ENCODE results near the gene GPR15.
A peak's percentile ranks its signal among the peaks of the same experiment; 100 is the strongest.

The GPR15 gene

DNA sequence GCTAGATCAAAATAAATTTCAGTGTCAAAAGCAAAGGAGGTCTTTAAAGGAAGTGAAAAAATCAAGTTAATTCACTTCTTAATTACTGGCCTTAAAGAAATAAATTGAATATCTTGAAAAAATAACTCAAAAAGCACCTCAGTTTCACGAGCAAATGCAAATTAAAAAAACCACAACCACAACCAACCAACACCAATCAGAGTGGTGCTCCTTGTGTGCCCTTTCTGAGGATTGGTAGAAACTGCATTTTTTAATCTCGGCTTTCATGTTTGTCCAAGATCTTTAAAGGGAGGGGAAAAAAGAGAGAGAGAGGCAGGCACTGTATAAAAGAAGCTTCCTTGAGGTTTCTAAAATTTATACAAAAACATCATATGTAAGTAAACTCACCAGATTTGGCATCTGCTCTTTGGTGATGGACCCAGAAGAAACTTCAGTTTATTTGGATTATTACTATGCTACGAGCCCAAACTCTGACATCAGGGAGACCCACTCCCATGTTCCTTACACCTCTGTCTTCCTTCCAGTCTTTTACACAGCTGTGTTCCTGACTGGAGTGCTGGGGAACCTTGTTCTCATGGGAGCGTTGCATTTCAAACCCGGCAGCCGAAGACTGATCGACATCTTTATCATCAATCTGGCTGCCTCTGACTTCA lies at the start of gene GPR15:
Gene GPR15 (plus strand): TSS at position 357 of the 653 bp plus-strand sequence. CDS start 56 bp downstream, at position 413.
- no peak for DNase-seq

DNA sequence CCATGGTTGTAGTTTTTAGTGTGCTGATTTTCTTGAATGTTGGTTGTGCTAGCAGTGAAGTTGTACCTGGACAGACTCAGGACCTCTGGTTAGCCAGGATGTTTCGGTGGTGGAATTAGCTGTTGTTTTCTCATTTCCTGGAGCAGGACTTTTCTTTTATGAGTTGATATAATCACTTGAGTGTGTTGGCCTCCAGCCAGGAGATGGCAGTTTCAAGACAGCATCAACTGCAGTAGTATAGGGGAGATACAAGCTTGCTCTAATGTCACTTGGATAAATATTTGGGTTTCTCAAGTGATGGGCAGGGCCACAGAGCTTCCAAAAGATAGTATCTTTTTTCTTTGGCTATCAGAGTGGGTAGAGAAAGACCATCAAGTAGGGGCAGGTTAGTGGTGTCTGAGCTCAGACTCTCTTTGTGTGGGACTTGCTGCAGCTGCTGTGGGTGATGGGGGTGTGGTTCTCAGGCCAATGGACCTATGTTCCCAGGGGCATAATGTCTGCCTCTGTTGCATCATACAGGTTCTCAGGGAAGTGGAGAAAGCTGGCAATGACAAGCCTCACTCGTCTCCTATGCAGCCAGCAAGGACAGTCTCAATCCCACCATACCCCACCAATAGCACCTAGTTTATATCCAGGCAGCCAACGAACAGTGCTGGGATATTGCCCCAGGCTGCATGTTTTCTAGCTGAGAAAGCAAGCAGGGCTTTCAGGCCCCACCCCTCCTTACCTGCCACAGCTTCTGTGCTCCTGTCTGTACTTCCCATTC lies 48.9 kb upstream of the GPR15 start:
- DNase-seq, result peak; percentile 6

DNA sequence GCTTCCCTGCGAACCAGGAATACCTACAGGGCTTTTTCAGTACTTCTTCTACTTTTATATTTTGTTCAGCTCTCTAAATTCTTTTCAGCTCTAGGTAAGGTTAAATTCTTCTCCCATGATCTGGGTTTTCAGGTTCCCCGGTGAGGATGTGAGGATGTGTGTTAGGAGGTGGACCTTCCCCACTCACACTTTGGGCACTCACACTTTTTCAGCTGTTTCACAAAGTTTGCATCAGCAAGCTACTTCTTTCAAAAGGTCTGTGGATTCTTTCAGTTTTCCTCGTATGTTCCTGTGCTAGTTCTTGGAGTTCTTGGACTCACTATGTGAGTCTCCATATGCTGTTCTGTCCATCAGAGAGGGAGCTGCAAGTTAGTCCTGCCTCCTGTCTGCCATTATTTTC lies 48.2 kb upstream of the GPR15 start:
- no peak for DNase-seq

DNA sequence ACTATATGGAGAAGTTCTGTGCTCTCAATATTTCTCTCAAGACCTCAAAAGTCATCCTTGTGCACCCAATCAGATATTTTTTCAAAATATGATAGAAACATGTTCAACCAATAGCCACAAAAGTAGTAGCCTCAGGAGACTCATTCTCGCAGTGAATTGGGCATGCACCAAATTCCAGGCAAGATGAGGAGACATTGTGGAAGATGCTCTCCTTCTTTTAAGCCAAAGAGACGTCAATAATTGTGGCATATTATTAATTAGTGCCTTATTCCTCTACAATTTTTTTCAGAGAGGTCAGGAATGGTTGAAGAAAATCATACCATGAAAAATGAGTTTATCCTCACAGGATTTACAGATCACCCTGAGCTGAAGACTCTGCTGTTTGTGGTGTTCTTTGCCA lies 34.4 kb upstream of the GPR15 start, which contains the start of gene OR5K2:
Gene OR5K2 (plus strand): TSS at position 301 of the 400 bp plus-strand sequence. CDS start 0 bp downstream, at position 301.
- DNase-seq, result no peak

DNA sequence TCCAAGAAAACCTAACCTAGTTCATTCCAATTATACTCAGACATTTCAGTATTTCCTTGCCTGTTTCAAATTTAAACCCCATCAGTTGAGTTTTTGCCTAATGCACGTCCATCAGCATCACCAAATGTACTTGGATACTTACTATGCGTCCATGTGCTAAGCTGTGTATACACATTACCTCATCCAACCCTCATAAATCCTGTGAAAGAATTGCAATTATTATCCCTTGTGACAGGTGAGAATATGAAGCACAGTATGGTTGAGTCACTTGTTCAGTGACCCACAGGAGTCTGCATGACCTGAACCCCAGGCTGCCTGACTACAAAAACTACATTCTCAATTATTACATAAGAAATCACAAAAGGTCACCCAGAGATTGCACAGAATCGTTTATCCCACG lies 31.8 kb upstream of the GPR15 start:
- peak; percentile 56 for DNase-seq

DNA sequence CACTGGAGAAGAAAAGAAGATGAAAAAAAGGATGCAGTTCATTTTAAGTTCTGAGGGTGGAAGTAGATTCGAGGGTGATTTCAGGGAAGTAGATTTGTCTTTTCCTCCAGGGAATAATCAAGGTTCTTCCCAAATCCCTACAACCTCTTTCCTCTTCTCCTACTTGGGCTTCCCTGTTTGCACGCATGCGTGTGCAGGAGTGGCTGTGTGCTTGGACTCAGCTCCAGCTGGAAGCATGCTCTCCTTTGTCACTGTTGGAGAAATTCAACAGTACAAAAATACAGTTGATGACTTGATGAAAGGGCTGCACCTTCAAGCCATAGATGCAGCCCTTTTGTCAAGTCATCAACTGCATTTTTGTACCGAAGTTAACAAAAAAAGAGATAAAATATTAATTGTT lies 30.5 kb upstream of the GPR15 start:
- no peak for DNase-seq

DNA sequence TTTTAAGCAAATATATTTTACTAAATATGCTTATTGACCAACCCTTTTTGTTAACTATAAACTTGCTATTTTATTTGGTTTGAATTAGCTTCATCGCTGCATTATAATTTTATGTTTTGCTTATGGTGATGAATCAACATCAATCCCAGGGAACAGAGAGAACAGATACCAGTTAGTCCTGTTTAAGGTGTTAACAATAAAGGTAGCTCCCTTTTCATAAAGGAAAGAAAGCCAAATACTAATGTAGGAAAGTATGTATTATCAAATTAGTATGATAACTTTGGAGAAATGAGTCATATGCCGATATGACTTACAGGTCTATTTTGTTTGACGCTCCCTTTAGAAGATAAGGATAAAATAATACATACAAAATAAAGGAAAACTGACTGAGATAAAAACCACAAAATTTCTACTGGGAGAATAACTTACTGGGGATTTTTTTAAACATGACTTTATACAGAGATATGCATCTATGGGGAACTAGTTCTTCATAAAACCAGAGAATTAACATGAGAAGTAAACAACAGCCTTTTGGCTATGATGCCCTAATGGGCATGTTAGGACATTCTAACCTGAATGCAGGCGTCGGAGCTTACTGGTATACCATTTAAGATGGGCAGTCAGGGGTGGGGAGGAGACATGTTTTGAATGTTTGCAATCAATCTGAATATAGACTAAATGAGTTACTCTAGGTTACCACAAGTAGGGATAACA lies 29.8 kb upstream of the GPR15 start:
- DNase-seq, result no peak

DNA sequence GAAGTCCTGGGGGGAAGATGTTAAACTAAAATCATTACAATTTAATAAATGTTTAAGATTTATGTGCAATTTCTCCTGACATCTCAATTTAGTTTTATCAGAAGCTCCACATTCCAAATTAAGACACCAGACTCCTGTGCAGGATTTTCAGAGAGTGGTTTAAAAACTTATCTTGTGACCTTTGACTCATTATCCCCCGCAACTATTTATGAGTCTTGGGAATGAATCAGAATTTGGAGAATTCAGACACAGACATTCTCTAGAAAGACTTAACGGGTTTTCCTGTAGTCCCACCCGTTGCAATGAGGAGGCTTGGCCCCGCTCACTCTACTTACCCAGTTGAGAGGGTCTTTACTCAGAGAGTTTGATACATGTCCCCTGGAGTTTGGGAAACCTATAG lies 27.2 kb upstream of the GPR15 start:
- no peak for DNase-seq

DNA sequence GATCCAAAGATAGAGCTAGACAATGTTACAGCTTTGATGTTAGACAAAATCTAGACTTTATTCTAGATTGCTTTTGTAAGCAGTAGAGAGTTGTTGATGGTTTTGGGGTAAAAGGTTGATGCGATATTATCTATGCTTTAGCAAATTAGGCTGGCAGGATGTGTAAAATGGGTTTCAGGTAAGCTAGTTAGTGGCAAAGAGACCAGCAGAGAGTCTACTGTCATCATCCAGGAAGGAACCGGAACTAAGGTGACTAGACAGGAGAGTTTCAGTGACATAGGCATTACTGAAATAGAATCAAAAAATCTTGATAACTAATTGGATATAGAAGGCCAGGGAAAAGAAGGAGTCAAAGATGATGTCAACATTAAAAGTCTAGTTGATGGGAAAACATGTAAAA lies 23.2 kb upstream of the GPR15 start:
- no peak for DNase-seq

DNA sequence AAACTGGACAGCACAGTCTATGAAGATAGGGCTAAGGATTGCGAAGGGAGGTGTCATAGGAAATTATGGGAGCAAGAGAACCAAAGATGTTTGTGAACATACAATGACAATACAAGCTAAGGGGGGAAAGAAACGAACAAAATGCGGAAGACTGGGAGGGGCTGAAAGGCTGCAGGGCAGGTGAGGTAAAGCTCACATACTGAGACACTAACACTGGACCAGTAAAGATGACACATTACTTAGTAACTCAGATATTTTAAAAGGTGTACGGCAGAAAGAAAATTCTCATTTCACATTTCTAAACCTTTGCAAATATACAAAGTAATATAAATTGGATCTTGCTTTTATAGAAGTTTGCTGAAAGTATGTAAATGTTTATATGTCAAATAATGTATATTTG lies 19.2 kb upstream of the GPR15 start:
- no peak for DNase-seq

DNA sequence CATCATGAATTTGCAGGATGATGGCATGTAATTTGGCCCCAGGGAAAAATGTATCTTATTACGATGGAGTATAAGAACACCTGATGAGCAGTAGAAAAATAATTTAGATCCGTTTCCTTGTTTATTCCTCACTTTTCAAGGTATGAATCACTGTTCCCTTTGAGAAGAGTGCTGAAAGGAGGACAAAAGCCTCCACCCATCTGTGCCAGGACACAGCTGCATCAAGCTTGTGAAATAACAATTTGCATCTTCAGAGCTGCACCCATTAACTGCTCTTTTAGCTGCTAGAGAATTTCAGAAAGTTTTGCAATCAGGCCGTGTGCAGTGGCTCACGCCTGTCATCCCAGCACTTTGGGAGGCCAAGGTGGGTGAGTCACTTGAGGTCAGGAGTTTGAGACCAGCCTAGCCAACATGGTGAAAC lies 18.7 kb upstream of the GPR15 start:
- DNase-seq, result peak; percentile 30

DNA sequence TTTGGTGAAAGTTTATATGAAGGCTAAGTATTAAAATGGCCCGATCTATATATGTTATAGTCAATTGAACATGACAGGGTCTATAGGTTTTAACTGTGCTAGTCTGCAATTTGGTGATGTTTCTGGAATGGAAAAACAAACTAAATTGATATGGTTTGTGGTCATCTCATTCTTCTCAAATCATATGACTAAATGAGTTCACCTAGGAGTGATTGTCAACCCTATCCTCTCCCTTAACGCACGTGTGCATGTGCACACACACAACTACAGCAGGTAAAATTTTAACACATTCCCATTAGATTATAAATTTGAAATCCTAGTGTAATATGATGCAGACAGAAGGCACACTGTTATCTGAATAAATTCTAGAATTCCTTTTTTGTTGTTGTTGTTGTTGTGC lies 18.0 kb upstream of the GPR15 start:
- DNase-seq, result no peak

DNA sequence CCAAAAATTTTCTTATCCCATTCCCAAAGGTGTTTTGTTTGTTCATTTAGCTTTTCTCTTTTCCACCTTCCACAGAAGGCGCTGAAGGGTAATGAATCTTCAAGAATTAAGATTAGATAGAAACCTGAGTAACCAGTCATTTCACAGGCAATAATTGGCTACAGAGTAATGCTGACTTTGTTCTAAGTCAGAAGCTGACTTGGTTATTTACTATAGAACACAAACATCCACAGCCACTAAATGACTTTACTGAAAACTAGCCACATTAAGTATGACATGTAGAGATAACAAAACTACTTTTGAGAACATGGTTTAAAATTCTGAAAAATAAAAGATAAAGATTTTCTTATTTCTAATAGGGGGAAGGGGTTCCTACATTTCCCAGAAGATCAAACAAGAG lies 16.8 kb upstream of the GPR15 start:
- no peak for DNase-seq

DNA sequence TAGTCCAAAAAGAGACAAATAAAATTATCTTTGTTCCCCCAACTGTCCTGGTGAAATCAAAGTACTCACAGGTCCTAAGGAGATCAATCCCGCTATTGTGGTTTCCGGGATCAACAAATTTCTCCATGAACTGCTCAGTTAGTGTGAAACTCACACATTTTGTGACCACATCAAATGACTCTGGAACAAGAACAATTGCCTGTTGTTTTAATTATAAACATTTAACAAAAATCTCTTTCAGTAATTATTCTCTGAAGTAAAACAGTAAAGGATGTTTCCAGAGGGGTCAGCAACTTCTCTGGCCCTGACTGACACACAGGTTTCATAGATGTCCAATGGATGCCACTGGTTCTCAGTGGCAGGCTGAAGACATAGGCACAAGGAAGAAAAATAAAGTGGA lies 13.0 kb upstream of the GPR15 start:
- DNase-seq, result no peak

DNA sequence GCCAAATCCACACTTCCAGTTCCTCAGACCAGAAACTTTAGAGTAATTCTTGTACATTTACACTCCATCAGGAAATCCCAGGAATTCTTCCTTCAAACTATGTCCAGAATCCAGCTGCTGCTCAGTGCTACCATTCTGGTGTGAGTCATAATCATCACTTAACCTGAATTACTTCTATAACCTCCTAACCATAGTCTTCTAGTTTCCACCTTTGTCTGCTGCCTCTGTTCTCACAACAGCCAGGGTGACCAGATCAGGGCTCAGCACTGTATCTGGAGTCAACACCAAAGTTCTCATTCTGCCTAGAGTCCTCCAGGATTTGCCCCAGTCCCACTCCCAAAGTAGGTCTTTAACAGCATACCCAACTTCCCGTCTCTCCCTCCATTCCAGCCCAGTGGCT lies 12.4 kb upstream of the GPR15 start:
- no peak for DNase-seq

DNA sequence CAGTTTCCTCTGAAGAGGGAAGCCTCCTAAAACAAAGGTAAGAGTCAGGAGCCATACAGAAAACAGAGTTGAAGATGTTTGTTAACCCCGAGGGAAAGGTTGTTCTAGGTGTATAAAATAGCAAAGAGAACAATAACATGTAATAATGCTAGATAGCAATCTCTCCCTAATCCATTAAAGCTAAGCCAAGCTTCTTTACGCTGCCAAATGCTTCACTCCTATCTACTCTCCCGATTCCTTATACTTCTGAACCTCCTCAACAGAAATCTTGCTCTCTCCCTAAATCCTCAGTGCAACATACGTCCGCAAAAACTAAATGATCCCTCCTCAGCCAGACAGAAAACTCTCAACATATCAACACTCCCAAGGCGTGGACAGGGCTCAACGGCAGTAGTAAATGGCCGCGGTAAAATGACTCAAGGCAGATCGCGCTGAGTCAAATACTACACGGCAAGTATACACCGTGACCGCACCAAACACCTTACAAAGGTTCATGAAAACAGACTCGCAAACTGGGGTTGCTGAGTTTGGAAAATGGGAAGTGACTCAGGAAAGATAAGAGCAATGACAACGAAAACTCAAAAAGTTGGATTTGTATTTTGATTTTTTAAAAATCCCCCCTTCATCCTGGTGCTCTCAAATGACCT lies 9.8 kb upstream of the GPR15 start:
- peak; percentile 55 for DNase-seq

DNA sequence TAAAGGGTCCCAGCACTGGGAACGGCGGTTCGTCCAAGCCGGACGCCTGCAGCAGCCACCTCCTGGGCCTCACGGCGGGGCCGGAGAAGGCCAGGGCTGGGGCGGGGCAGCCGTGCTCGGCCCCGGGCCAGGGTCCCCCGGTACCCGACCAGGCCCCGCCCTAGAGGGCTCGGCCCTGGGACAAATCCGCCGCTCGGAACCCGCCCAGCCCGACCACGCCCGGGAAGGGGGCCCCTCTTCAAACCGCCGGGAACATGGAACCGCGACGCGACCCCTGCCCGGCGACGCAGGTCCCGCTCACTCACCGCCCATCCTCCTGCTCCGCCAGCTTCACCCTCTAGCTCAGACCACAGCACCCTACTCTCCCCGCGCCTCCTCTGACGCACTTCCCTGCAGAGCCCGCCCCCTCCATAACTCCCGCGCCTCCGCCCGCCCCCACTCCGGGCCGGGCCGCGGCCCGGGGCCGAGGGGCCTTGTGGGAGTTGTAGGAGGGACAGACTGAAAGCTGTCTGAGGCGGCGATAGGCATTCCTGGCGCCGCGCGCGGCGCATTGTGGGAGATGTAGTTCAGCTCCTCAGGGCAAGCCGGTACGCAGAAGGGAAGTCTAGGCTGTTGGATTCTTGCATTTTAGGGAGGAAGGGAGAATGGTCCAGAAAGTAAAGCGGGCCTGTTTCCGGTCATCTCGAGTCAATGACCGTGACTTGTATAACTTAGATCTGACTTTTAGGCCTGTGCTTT lies 9.1 kb upstream of the GPR15 start, which contains the start of gene CLDND1:
Gene CLDND1 (minus strand): TSS at position 359 of the 738 bp plus-strand sequence. CDS start 1,478 bp downstream, outside the sequence.
- peak; percentile 96 for DNase-seq

DNA sequence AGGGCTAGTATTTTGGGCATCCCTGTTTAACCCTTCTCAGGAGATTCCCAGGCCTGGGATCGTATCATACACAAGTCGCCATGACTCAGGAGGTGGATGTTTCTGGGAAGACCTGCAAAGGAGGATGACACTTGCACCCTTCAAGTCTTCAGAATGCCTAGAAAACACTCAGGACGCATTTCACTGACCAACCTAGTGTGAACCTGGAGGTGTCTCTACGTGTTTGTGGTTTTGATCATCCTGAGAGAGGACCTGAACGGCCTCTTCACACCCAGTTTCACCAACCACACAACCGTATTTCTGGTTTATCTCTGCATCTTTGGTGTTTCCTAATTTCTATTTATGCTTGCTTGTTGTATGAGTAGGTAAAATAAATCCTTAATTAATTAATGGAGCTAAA lies 6.3 kb upstream of the GPR15 start:
- no peak for DNase-seq

DNA sequence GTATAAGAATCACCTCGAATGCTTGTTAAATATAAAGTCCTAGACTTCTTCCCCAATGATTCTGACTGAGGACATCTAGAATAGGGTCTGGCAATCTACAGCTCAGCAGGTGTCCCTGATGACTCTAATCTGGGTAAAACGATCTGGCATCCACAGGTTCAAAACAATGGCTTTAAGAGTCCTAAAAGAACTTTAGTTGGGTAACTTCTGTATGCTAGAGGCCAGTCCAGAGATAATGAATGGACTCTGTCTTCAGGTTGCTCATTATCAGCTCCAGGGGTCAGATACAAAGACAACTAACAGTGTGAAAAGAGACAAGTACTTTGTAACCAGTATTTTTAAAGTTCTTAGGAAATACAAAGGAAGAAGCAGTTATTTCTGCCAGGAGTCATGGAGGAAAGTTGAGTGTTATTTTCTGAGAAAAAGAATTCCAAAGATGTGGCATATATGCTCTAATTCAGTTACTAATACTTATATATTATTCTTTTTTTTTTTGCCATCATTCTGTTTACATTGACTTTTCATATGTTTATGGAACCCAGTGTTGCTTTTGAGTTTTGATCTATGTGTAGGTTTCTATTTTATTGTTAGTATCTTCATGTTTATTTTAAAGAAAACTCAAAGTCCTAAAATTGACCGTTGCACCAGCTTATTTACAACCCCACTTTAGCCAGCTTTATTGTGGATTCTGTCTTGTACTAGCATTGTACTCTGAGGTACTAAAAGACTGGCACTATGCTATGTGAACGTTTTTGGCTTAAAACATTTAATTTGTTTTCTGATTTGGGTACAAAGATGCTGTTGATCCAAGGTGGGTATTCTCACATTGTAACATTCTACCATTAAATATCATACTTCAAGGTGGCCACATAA lies 3.1 kb upstream of the GPR15 start:
- no peak for DNase-seq

DNA sequence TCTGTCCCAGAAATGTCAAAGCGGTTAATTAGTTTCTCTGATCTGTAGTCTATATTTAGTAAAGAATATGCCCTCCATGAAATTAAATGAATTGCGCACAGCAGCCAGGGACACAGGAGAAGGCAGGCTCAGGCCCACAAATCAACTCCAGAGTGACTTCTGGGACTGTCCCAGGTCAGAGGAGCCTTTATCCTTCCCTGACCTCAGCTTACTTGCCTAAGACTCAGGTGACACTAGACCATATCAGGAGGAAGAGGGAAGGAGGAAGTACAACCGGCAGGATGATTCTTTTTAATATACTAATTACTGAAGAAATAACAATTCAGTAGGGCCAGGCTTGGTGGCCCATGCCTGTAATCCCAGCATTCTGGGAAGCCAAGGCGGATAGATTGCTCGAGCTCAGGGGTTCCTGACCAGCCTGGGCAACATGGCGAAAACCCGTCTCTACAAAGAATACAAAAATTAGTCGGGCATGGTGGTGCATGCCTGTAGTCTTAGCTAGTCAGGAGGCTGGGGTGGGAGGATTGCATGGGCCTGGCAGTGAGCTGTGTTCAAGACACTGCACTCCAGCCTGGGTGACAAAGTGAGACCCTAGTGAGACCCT lies 1.8 kb upstream of the GPR15 start:
- no peak for DNase-seq

DNA sequence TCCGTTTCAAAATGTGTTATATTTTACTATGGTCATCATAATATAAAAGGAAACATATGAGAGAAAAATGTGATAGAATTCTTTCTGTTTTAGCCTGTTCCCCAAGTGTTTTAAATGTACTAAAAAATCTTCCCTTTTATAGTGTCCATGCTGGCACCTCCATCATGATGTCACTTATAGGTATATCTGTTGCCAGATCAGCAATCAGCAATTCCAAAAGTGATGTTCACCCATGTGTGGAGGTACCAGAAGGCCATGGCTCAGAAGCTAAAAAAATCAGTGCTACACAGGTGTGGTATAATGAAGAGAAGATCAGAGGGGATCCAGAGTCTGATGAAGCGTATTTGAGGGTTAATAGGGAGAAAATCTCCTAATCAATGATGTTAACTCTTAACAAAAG lies 1.1 kb upstream of the GPR15 start:
- DNase-seq, result no peak
